ENCODE measurements around the gene SRSF9. TPM values are rescaled to one million over a fixed set of nuclear protein-coding genes. Genes with fewer than 3 reads are reported as not detected.

SRSF9 gene
- total RNA-seq, 1 donor from 2014 or later: 38.9 TPM

DNA sequence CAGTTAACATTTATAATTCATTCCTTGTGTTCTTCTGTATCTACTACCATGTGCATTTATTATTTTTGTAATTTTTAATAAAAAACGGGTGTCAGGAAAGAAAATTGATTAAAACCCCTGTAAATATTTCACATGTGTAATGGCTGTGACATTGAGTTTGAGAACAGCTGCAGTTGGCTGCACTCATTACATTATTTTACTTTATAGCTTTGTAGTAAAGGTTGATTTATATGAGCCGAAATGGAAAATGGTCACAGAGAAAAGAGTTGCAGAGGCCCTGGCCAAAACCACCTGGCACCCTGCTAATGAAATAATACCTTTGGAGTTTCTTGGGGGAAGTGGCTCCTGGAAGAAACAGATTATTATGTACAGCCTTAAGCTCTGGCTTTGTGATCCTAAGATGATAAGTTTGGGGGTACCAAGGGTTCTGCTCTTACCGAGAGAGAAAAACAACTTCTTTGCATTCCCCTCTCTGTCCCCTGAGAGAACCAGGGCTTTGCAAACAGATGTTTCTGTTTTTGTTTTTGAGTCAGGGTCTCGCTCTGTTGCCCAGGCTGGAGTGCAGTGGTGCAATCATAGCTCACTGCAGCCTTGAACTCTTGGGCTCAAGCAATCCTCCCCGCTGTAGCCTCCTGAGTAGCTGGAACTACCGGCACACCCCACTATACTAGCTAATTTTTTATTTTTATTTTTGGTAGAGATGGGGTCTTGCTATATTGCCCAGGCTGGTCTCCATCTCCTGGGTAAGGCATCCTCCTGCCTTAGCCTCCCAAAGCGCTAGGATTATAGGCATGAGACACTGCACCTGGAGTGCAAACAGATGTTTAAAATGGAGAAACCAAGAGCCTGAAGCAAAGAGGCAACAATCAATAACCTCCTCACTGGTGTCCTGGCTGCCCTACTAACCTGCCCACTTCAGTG lies 16.7 kb upstream of the SRSF9 start:
- DNase-seq: no peak
- no peak for ATAC-seq
- intact Hi-C loops (cut with micrococcal nuclease): no loop called here

DNA sequence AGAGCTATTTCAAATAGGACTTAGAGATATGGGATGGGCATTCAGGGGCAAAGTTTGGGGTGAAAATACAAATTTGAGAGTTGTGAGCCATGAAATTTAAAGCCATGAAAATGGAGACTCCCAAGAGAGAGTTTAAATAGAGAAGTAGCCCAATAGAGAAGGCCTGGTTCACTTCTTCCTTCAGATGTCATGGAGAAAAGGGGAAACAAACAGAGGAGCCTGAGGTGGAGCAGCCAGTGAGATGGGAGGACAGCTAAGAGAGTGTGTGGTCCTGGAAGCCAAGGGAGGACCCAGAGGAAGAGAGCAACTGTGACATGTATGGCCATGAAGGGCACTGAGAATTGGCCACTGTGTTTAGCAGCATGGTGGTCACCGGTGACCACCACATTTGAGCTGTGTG lies 14.1 kb upstream of the SRSF9 start:
- ATAC-seq: no peak
- intact Hi-C loops (cut with micrococcal nuclease): no loop called here
- no peak for DNase-seq

DNA sequence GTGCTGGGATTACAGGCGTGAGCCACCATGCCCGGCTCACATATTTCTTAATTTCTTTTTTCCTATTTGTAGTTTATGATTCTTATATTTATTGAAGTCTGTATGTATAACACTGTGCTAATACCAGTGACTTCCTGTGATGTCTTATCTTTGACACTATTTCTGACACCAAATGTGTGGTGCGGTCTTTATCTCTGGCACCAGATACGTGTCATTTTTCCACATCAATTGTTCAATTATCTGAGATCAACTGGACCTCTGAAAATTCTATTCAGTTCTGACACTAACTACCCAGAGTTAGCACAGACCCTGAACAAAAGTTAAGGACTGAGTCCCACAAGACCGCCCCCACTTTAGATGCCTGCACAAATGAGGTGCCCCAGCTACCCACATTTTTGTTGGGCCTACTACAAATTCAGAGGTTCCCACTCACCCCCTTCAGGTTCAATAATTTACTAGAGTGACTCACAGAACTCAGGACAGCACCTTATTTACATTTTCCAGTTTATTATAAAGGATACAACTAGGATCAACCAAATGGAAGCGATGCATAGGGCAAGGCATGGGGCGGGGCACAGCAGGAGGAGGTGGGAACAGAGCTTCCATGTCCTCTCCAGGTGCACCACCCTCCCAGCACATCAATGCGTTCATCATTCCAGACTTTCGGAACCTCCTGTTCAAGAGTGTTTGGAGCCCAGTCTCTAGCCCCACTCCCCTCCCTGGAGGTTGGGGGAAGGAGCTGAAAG lies 11.6 kb upstream of the SRSF9 start:
- DNase-seq (no peak), ATAC-seq (no peak)
- intact Hi-C loops (cut with micrococcal nuclease): no loop called here

DNA sequence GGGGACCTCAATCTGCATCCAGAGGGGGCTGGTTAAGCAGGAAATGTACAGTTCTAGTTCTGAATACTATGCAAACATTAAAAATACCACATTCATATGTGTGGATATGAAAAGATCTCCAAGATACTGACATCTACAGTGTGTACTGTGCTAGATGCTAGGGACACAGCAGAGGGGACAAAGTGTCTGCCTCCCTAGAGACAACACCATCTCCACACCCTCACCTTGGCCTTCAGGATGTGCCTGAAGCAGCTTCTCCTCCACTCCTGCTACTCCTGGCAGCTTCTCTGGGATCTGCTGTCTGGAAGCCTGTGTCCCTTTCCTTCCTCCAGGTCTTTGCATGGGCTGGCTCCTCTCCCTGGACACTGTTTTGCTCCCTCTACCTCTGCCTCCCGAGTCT lies 10.7 kb upstream of the SRSF9 start:
- intact Hi-C loops (cut with micrococcal nuclease): no loop called here
- DNase-seq: no peak
- no peak for ATAC-seq

DNA sequence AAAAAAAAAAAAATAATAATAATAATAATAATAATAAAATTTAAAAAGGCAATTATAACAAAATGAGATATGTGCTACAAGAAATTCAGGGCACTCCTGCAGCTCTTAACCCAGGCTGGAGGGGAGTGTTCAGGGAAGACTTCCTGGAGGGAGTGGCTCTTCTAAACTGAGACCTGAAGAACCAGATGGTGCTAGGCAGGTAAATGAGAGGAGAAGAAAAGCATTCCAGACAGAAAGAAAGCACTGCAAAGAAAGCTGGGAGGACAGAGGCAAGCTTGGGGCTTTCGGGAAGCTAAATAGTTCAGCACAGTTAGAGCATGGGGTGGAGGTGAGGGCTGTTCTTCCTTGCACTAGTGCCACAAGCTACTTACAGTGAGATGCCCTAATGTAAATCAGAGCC lies 9.9 kb upstream of the SRSF9 start:
- no peak for ATAC-seq
- intact Hi-C loops (cut with micrococcal nuclease): no loop called here
- no peak for DNase-seq

DNA sequence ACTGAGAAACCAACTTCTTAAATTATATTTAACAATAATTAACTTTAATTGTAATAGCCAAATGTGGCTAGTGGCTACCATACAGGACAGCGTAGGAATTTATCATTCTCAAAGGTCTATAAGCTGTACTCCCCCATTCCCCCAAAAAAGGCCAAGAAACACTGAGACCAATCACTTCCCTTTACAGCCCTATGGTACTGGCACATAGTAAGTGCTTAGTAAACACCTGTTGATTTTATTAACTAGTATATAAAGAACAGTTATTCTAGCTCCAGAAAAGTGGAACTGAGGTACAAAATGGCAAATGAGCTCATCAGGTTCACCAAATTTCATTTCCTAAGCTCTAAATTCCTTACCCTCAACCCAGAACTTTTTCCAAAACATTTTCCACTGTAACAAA lies 6.1 kb upstream of the SRSF9 start:
- intact Hi-C loops (cut with micrococcal nuclease): no loop called here
- no peak for ATAC-seq

DNA sequence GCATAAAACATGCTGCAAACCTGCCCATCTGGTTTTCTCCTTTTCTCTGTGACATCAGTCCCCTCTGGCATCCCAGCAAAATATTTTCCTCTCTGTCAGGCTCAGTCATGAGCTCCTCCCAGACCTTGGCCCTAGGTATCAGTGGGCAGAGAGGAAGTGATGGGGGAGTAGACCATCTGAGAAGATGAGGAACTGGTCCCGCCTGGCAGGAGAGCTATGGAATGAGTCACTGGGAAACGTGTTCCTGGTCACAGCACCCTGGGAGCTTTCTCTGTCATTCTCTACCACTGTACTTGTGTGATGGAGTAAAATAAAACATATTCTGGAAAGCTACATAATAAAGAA lies 5.0 kb upstream of the SRSF9 start:
- ATAC-seq: no peak
- no peak for DNase-seq
- intact Hi-C loops (cut with micrococcal nuclease): no loop called here

More for the DNA sequence above, 6.1 kb upstream of the SRSF9 start:
- DNase-seq: no peak

DNA sequence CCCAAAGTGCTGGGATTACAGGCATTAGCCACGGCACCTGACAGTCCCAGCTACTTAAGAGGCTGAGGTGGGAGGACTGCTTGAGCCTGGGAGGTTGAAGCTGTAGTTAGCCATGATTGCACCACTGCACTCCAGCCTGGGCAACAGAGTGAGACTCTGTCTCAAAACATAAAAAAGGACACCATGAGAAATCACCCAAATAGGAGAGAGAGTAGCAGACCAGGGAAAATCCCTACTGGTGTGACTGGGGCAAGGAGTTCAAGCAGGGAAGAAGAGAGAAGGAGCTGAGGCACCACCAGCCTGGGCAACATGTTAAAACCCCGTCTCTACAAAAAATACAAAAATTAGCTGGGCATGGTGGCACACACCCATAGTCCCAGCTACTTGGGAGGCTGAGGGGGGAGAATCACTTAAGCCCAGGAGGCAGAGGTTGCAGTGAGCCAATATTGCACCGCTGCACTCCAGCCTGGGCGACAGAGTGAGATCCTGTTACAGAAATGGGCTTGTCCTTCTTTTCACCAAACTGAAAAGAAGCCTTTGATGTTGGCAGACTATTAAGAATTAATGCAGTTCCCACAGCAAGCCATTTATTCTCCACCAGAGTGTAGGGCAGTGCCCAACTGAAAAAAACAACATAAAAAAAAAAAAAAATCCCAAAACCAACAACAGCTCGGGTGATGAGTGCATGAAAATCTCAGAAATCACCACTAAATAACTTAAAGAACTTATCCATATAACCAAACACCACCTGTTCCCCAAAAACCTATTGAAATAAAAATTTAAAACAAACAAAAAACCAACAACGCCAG lies 4.5 kb upstream of the SRSF9 start:
- DNase-seq: no peak
- ATAC-seq: no peak
- intact Hi-C loops (cut with micrococcal nuclease): no loop called here

DNA sequence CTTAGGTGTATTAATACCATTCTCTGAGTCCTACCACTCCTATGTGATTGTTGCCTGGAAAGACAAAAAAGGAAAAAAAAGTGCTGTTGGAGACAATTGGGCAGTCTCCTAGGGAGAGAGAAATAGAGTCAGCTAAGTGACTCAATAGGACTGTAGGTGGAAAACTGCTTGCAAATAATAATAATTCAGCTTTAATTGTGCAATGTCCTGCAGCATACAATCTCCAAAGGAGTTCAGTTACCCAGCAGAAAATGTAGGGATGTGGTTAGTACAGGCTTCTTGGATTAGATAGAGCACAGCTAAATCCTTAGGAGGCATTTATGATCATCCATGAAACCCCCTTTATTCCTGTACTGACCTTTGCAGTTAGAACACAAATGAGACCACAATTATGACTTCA lies 3.0 kb upstream of the SRSF9 start:
- intact Hi-C loops (cut with micrococcal nuclease): no loop called here
- ATAC-seq: no peak
- DNase-seq: no peak

DNA sequence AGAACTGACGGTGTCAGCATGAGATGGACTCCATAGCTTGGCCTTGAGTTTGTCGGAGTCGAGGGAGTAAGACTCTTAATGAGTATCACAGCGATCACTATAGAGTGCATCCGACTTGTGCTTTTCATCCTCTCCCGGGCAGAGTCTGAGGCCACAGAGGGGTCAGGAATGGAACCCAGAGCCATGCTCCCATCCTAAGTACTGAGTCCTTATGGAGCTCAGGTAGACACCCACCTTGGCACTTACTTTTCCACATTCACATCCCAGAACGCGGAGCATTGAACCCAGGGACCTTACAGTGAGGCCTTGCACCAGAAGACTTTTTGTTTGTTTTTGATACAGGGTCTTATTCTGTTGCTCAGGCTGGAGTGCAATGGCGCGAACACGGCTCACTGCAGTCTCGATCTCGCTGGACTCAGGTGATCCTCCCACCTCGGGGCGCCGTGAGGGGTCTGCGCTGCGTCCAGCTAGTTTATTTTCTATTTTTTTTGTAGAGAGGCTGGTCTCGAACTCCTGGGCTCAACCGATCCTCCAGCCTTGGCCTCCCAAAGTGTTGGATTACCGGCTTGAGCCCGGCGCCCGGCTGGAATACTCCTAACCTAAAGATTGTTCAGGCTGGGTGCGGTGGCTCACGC lies 719 bp upstream of the SRSF9 start:
- peak; percentile 33 for ATAC-seq

DNA sequence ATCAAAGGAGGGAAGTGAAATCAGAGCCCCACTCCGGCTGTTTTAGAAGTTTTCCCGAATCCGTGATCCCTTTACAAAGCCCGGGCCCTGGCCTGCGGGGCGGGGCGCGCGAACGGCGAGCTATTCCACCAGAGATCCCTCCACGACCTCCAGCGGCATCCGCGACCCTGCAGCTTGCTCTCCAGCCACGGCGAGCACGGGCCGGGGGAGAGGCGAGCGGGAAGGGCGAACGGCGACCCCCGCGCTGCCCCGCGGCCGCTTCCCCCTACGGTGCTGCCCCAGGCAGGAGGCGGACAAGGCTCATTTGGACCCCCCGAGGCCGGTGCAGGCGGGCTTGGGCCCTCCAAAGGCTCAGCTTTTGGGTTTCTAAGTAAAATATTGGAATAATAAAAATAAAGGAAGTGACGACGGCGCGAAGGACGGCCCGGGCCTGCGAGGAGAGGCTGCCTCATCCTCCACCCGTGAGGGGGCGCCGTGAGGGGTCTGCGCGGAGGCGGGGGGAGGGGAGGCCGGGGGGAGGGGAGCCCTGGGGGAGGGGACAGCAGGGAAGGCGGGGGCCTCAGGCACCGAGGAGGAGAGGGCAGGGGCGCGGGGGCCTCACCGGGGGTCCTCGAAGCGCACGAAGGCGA lies 613 bp downstream of the SRSF9 start:
- DNase-seq: peak; percentile 63
- ATAC-seq: peak; percentile 47

More for the DNA sequence above, 719 bp upstream of the SRSF9 start:
- intact Hi-C loops (cut with micrococcal nuclease): no loop called here
- DNase-seq: no peak

DNA sequence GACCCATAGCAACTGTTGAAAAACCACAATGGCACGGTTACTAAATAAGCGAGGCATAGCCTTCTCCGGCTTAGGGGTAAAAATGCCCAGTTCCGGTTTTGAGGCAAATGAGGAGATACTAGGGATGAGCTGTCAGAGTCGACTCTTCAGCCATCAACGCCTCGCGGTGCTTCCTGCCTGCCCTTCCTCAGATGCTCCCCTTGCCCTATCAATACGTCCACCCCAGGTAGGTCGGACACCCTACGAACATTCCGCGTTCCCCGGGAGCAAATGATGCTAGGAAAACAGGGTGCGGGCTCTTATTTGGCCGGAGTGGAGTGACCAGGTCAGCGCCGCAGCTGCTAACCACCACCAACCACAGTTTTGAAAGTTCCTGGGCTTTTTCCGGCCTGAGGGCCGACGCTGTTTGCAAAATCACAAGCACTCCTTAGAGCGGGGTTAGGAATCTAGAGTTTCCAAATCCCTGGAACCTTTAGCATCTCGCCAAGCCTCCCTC lies 1.2 kb downstream of the SRSF9 start:
- ATAC-seq (no peak), DNase-seq (peak; percentile 39)
- intact Hi-C loops (cut with micrococcal nuclease): no loop called here

More for the DNA sequence above, 613 bp downstream of the SRSF9 start:
- intact Hi-C loops (cut with micrococcal nuclease): no loop called here

DNA sequence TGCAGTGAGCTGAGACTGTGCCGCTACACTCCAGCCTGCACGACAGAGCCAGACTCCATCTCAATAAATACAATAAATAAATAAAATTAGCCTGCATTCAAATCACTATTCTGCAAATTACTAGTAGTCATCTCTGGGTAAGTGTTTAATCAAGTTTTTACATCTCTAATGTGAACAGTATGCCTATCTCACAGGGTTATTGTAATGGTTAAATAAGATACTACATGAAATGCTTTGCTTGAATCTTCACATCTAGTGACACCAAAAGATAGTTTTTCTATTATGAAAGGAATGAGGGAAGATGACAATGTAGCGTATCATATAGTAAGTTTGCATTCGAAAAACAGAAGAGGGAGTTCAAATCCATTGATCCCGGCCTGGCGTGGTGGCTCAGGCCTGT lies 2.1 kb downstream of the SRSF9 start:
- no peak for ATAC-seq
- intact Hi-C loops (cut with micrococcal nuclease): no loop called here

DNA sequence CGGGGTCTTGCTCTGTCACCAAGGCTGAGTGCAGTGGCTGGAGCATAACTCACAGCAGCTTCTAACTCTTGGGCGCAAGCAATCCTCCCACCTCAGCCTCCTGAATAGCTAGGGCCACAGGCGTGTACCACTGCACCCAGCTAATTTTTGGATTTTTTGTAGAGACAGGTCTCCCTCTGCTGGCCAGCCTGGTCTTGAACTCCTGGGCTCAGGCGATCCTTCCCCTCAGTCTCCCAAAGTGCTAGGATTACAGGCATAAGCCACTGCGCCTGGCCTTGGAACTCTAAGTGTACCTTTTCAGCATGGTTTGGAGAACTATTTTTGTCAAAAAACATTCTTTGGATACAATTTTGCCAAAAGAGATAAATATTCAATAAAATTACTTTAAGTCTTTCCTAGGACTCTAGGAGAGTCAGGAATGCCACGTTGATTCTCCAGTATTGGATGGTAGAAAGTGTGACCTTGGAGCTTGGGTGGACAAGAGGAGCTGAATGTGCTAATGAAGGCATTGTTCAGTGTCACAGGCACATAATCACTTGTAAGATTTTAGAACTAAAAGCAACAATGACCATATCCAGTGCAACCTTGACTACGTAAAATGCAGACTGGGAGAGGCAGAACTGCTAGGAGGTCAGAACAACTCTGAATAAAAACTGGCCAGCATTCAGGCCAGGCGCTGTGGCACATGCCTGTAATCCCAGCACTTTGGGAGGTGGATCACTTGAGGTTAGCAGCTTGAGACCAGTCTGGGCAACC lies 2.8 kb downstream of the SRSF9 start:
- no peak for ATAC-seq
- DNase-seq: peak; percentile 41
- intact Hi-C loops (cut with micrococcal nuclease): no loop called here

More for the DNA sequence above, 2.1 kb downstream of the SRSF9 start:
- no peak for DNase-seq

DNA sequence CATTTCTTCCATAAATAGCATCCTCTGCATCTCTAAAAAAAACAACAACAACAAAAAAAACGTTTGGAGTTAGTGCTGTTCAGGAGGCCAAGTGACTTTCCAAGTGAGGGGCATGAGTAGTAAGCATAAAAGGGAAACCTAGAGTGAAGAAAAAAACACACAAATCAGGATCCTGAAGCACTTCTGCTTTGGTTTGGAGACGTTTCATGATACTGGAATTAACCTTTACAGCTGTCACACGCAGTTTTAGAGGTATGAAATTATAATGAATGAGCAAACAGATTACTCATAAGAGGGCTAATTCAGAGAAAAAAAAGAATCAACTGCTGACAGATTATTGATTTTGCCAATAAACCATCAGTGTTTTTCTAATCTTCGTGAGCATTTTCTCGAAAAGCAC lies 3.8 kb downstream of the SRSF9 start:
- intact Hi-C loops (cut with micrococcal nuclease): no loop called here
- DNase-seq (no peak), ATAC-seq (no peak)

DNA sequence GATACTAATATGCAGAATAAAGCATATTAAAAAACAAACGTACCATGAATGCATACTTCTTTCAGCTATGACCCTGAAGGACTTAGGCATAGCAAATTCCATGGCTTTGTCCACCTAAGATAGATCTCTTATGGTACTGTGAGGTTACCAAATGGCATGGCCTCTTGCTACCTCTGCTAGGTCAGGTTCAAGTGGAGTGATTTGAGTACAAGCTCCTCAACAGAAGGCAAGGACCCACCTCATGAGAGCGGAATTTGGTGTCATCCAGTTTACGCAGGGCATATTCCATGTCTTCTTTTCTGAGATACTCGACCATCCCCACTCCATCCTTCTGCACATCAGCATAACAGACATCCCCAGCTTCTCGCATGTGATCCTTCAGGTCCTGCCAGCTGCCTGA lies 5.8 kb downstream of the SRSF9 start:
- DNase-seq: no peak
- intact Hi-C loops (cut with micrococcal nuclease): no loop called here
- no peak for ATAC-seq

DNA sequence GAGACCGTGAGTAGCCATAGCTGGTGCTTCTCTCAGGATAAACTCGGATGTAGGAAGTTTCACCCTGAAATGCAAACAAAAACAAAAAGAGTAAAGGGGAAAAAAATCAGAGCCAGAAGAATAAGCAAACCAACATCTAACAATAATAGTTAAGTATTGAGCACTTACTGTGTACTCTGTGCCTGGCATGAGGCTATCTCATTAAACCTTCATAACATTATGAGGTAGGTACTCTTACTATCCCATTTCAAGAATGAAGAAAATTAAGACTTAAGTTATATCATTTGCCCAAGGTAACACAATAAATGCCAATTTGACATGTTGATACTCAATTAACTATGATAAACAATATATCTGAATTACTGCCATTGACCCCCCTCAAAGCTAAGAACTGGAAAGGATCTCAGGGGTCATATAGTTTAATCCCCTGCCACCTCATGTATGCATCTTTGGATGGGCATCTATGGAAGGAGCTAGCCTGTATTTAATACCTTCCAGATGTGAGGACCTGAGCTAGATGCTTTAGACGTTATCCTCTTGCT lies 7.4 kb downstream of the SRSF9 start:
- intact Hi-C loops (cut with micrococcal nuclease): no loop called here
- DNase-seq: no peak
- ATAC-seq: no peak

DNA sequence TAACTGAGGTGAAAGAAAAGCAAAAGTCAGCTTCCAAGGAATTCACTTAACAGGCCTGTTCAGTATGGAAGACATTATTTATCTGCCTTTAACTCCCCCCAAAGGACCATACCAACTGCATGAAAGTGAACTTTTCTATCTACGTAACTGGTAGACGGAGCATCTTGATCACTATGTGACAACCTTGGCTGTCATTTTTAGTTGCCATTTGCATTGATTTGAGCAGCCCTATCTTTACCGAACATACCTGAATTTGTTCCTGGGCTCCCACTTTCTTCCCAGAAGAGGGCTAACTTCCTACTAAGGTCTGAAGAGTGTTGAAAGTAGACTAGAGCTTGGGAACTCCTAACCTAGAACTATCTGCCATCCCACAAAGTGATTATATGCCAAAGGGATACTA lies 9.4 kb downstream of the SRSF9 start:
- no peak for ATAC-seq
- intact Hi-C loops (cut with micrococcal nuclease): no loop called here
- DNase-seq: no peak

Measured in left ventricle myocardium superior (tissue), 1 donor.